K562 (cell line): ENCODE results near the gene IRF5. TPM values are rescaled to one million over a fixed set of nuclear protein-coding genes. Genes with fewer than 3 reads are reported as not detected.
A peak's percentile ranks its signal among the peaks of the same experiment; 100 is the strongest.

Source experiments
- ATAC-seq: fragments of 200-7000 bp; cut with Tn5 transposase; 3 replicates; pipeline ENCODE4 v1.9.1; 2020; ENCODE audit warnings: moderate library complexity
- BruUV-seq: library from RNA; stranded (reverse); fragments of 400-500 nt; replicated peaks from 2 replicates; lab custom pipeline; 2021; lab: Mats Ljungman, UMichigan
- CTCF ChIA-PET: fragments of 300-600 bp; formaldehyde crosslinking; extraction: SDS; loops from one replicate; lab custom pipeline; 2021; ENCODE audit warnings: low intra/inter-chr PET ratio; lab: Yijun Ruan, JAX
- POLR2A ChIA-PET: fragments of 300-600, 350-650 bp; sonication (Branson Sonifier 250); formaldehyde crosslinking; extraction: SDS; loops from one replicate; lab custom pipeline; 2021; ENCODE audit warnings: antibody characterized with exemption, inconsistent platforms; lab: Yijun Ruan, JAX
- DNase-seq, 4 experiments: peaks; one replicate each; pipeline versions ENCODE4 v3.0.0 to v3.0.0-alpha.2; 2011 to 2018; ENCODE audit warnings: low spot score in 3 of 4, mixed read lengths in 3 of 4; ENCODE audit errors: extremely low read depth in 1 of 4
- FAIRE-seq: peaks from 2 replicates; lab custom pipeline; 2011; peaks lifted over from hg19 to GRCh38; lab: Jason Lieb, UNC
- H2AFZ ChIP-seq: 2 replicates; pipeline ENCODE4 v1.6.0; 2011; ENCODE audit warnings: low read depth, low read length, control low read depth, inconsistent platforms
- H3K27ac ChIP-seq: fragments of 200-600 bp; 3 replicates; pipeline ENCODE4 v1.8.0; 2011; ENCODE audit warnings: low read depth, mild to moderate bottlenecking, control low read depth, inconsistent platforms, low read length, moderate library complexity, mixed read lengths; ENCODE audit errors: extremely low read depth
- H3K27me3 ChIP-seq, 2 experiments: fragments of 300-600 bp in 1 of 2; 2 replicates in 1 of 2; 3 replicates in 1 of 2; pipeline versions ENCODE4 v1.6.0 to v1.8.0; 2011; ENCODE audit warnings: inconsistent platforms in 2 of 2, low read length in 2 of 2, mild to moderate bottlenecking in 1 of 2, mixed read lengths in 1 of 2, moderate library complexity in 1 of 2; ENCODE audit not compliant: control insufficient read depth in 2 of 2, insufficient read depth in 2 of 2
- H3K36me3 ChIP-seq: fragments of 300-600 bp; 3 replicates; pipeline ENCODE4 v1.8.0; 2011; ENCODE audit warnings: mild to moderate bottlenecking, low read length, inconsistent platforms; ENCODE audit not compliant: control insufficient read depth, insufficient read depth
- H3K4me1 ChIP-seq, 2 experiments: fragments of 200-600 bp in 1 of 2; replicated peaks in 1 of 2; 2 replicates in 1 of 2; 3 replicates in 1 of 2; pipeline versions ENCODE4 v1.5.1 to v1.8.0; 2011; ENCODE audit warnings: inconsistent platforms in 2 of 2, low read length in 2 of 2, mild to moderate bottlenecking in 1 of 2, mixed read lengths in 1 of 2, moderate library complexity in 1 of 2; ENCODE audit not compliant: control insufficient read depth in 2 of 2, insufficient read depth in 2 of 2
- H3K4me2 ChIP-seq: 2 replicates; pipeline ENCODE4 v1.6.1; 2011; ENCODE audit warnings: low read length, control low read depth, inconsistent platforms, mixed read lengths; ENCODE audit not compliant: insufficient read depth
- H3K4me3 ChIP-seq: fragments of 200-600 bp; sonication (generic), shearing (Covaris generic); 2 replicates; pipeline ENCODE4 v1.5.1; 2016; ENCODE audit warnings: control low read depth, inconsistent platforms
- H3K79me2 ChIP-seq: fragments of 200-600 bp; 3 replicates; pipeline ENCODE4 v1.8.0; 2011; ENCODE audit warnings: low read length, inconsistent platforms; ENCODE audit not compliant: control insufficient read depth, insufficient read depth
- H3K9ac ChIP-seq, 2 experiments: 2 replicates each; pipeline versions ENCODE4 v1.6.0 to v1.6.1; 2011; ENCODE audit warnings: low read depth in 2 of 2, low read length in 2 of 2, control low read depth in 1 of 2, inconsistent platforms in 1 of 2, mild to moderate bottlenecking in 1 of 2, mixed read lengths in 1 of 2; ENCODE audit not compliant: insufficient read depth in 1 of 2
- H3K9me1 ChIP-seq: one replicate; pipeline ENCODE4 v1.6.0; 2011; ENCODE audit warnings: inconsistent platforms, mild to moderate bottlenecking, low read length, moderate library complexity; ENCODE audit not compliant: control insufficient read depth, insufficient read depth
- H3K9me3 ChIP-seq: replicated peaks from 2 replicates; pipeline ENCODE4 v1.5.1; 2011; ENCODE audit warnings: low read depth, low read length, inconsistent platforms; ENCODE audit not compliant: control insufficient read depth, insufficient read depth
- H4K20me1 ChIP-seq: replicated peaks from 2 replicates; pipeline ENCODE4 v1.6.1; 2011; ENCODE audit warnings: low read length, inconsistent platforms, mixed read lengths; ENCODE audit not compliant: control insufficient read depth, insufficient read depth
- ATF7 ChIP-seq: fragments of 450-650 bp; IDR thresholded peaks from 2 replicates; pipeline ENCODE4 v1.7.1; 2014; ENCODE audit warnings: mild to moderate bottlenecking, moderate library complexity
- CBFB ChIP-seq: sonication (generic); formaldehyde crosslinking; IDR thresholded peaks from 2 replicates; pipeline ENCODE4 v1.4.0; 2020; ENCODE audit warnings: mild to moderate bottlenecking, missing genetic modification reagents
- CCNT2 ChIP-seq: IDR thresholded peaks from 2 replicates; pipeline ENCODE4 v1.6.1; 2011; ENCODE audit warnings: borderline replicate concordance, low read depth, mild to moderate bottlenecking, moderate library complexity, mixed read lengths, low read length; ENCODE audit not compliant: insufficient read length; ENCODE audit errors: extremely low read depth
- HMGN3 ChIP-seq: IDR thresholded peaks from 2 replicates; pipeline ENCODE4 v1.6.1; 2011; ENCODE audit warnings: borderline replicate concordance, low read depth, mild to moderate bottlenecking, mixed read lengths, low read length; ENCODE audit not compliant: insufficient read length; ENCODE audit errors: extremely low read depth
- PHF8 ChIP-seq: fragments of 200-600 bp; sonication (generic); IDR thresholded peaks from 2 replicates; pipeline ENCODE4 v1.6.1; 2012; ENCODE audit warnings: mixed run types, mild to moderate bottlenecking, inconsistent platforms, low read length, moderate library complexity, borderline replicate concordance
- RB1 ChIP-seq: fragments of 450-650 bp; IDR thresholded peaks from 2 replicates; pipeline ENCODE4 v1.6.1; 2017; ENCODE audit warnings: low read depth, mild to moderate bottlenecking
- SOX6 ChIP-seq: fragments of 450-650 bp; IDR thresholded peaks from 2 replicates; pipeline ENCODE4 v1.6.1; 2014; ENCODE audit warnings: mild to moderate bottlenecking
- TSC22D4 ChIP-seq: fragments of 450-650 bp; IDR thresholded peaks from 2 replicates; pipeline ENCODE4 v1.6.1; 2016; ENCODE audit warnings: missing genetic modification characterization, missing biosample characterization, control low read depth
- ZBTB12 ChIP-seq: fragments of 250-450 bp; sonication (Bioruptor Pico); IDR thresholded peaks from 2 replicates; pipeline ENCODE4 v1.4.0; 2020
- ZNF324 ChIP-seq: fragments of 250-450 bp; sonication (Bioruptor Pico); IDR thresholded peaks from 2 replicates; pipeline ENCODE4 v1.4.0; 2020; ENCODE audit warnings: mild to moderate bottlenecking
- ZNF512 ChIP-seq: IDR thresholded peaks from 2 replicates; pipeline ENCODE4 v1.6.1; 2016; ENCODE audit warnings: missing genetic modification characterization, missing compliant biosample characterization
- WGBS: fragments of 100-300 bp; shearing (Covaris generic); methylation state at CpG from one replicate; pipeline ENCODE4 v1.1.6; 2016; ENCODE audit warnings: low coverage, mixed read lengths; ENCODE audit not compliant: insufficient coverage; ENCODE audit errors: missing lambda C conversion rate; 5-methylcytosine and 5-hydroxymethylcytosine counted together
- in situ Hi-C: fragments of 300-500 bp; cut with MboI; formaldehyde crosslinking; loops from 4 replicates; pipeline ENCODE4 v1.15.0; 2018; ENCODE audit warnings: inconsistent platforms, mixed read lengths
- intact Hi-C: fragments of 100-400 bp; cut with micrococcal nuclease; formaldehyde crosslinking; loops from 2 replicates; pipeline ENCODE4 v1.14.2; 2022
- polyA plus RNA-seq, 8 experiments: library from polyadenylated mRNA; depleted of rRNA in 4 of 8; stranded (reverse) in 5 of 8; unstranded in 3 of 8; fragments of >200 nt; fragmentation: Nextera tagmentation in 2 of 8; fragmentation: Illumina TruSeq in 1 of 8; extraction: Ambion mirVana in 2 of 8; extraction: Trizol in 1 of 8; gene quantifications; 2 replicates each; pipeline versions ENCODE4 v1.2.1 to v1.2.3, GENCODE V29; 2011 to 2014; ENCODE audit warnings: inconsistent platforms in 1 of 8, missing spikeins in 1 of 8
- total RNA-seq, 7 experiments: library from RNA; depleted of rRNA in 6 of 7; stranded (reverse); fragments of >200 nt in 6 of 7; fragmentation: Illumina TruSeq in 2 of 7; extraction: Trizol in 2 of 7; gene quantifications; 2 replicates each; pipeline versions ENCODE4 v1.2.1 to v1.2.3, GENCODE V29; 2011 to 2021; ENCODE audit warnings: low replicate concordance in 1 of 7

The IRF5 gene
- total and polyA plus RNA-seq, 9 of the 15 experiments (the other 6 are each of a cell fraction or from before 2014, with no cell fraction given): 0.04 TPM; not detected in 8

GRCh38 chr7:128911423-128912031 is 26.2 kb upstream of the IRF5 start:
- CTCF ChIA-PET: no interaction called here
- H3K79me2 ChIP-seq: no peaks in the 10 kb centered on the region
- TF ChIP-seq ZNF324 (CRISPR knock-in tag) (no peak), PHF8 (0 out of 2 replicates have a peak, but pooled peaks have one; percentile 8), CCNT2 (no peak), ZBTB12 (CRISPR knock-in tag) (no peak), SOX6 (no peak), CBFB (CRISPR knock-in tag) (0 out of 2 replicates have a peak, but pooled peaks have one; percentile 25), ZNF512 (tag) (no peak), HMGN3 (no peak), RB1 (peak; percentile 11; the same call in 1 of the 2 replicates), TSC22D4 (no peak), ATF7 (no peak)
- TF ChIP-seq, all 486 proteins: peak for 3
- in situ Hi-C loops (loop anchor here (5.0 kb wide), 1 partner anchor 54 kb away; no protein-coding TSS in a partner anchor), intact Hi-C loops (no loop called here)
- H2AFZ ChIP-seq: peak overlapping the region; percentile 47
- H3K36me3 ChIP-seq: no peaks in the 10 kb centered on the region
- H3K4me2 ChIP-seq: no peak overlapping the region
- H3K9ac ChIP-seq: peak overlapping the region in 1 of 2 experiments; percentile 80; a peak in 2 of 4 replicates
- no TSS peak for BruUV-seq
- peaks cover 56 to 82% of the 10 kb centered on the region in 2 experiments for H3K27me3 ChIP-seq
- no peaks in the 10 kb centered on the region for H3K9me3 ChIP-seq
- FAIRE-seq: no peak
- H3K9me1 ChIP-seq: no peaks in the 10 kb centered on the region
- DNase-seq: no peak
- WGBS: 9% methylated on average over 8 of the region's 8 CpGs
- peaks cover 0 to 42% of the 10 kb centered on the region in 2 experiments; a peak in 2 of 5 replicates for H3K4me1 ChIP-seq
- POLR2A ChIA-PET: interaction anchor here (0.6 to 2.3 kb wide), 5 partner anchors 8 to 17 kb away, joined by 3 to 10 read pairs (median 5); no protein-coding TSS in a partner anchor
- H3K27ac ChIP-seq: no peak overlapping the region
- ATAC-seq: peak; percentile 22; the same call in 2 of the 3 replicates
- peaks cover 11% of the 10 kb centered on the region; the same call in 1 of the 2 replicates for H4K20me1 ChIP-seq
- H3K4me3 ChIP-seq: no peak overlapping the region
